ENCODE results near the gene LRRC59.
A peak's percentile ranks its signal among the peaks of the same experiment; 100 is the strongest.
"Not testable (repeated sequence)": the region's sequence is repeated elsewhere in the genome, so short reads cannot be mapped to it uniquely, and the experiment has no call there.

Gene LRRC59

DNA sequence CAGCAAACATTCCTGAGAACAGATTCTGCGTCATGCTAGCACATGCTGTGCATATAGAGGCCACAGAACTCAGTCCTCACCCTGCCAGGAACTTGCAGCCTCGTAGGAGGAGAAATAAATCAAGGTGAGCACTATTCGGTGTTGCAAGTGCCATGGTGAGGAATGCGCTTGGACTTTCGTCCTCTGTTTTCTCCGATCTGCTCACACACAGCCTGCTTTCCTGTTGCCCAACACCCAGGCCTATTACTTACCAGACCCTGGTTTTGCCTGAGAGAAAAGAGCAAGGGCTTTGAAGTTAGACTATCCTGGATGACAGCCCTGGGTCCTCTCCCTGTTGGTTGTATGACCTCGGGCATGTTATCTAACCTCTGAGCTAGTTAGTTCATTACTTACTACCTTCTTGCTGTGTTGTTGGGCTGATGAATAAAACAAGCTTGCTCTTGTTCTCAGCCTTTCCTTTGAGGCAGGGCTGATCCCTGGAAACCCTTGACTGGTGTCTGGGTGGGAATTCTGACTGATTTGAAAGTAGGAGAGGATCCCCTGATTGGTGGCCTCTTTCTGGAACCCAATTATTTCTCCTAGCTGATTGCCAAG lies 31.6 kb upstream of the LRRC59 start:
- DNase-seq (ENCODE audit: low spot score) = no peak
- peaks cover 20% of the 10 kb centered on the region for H3K4me1 Mint-ChIP-seq (ENCODE audit: low read depth)
- H3K27me3 Mint-ChIP-seq (ENCODE audit: low read depth) = no peaks in the 10 kb centered on the region
- H3K36me3 Mint-ChIP-seq (ENCODE audit: low read depth) = no peaks in the 10 kb centered on the region
- H3K9me3 Mint-ChIP-seq = no peaks in the 10 kb centered on the region
- H3K27ac Mint-ChIP-seq = no peak overlapping the region
- H3K4me3 Mint-ChIP-seq = no peak overlapping the region

DNA sequence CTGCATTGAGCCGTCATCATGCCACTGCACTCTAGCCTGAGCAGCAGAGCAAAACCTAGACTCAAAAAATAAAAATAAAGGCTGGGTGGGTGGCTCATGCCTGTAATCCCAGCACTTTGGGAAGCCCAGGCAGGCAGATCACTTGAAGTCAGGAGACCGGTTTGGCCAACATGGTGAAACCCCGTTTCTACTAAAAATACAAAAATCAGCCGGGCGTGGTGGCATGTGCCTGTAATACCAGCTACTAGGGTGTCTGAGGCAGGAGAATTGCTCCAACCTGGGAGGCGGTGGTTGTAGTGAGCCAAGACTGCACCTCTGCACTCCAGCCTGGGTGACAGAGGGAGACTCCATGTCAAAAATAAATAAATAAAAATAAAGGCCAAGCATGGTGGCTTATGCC lies 30.8 kb upstream of the LRRC59 start:
- H3K27me3 Mint-ChIP-seq (ENCODE audit: low read depth); H3K27ac Mint-ChIP-seq; DNase-seq (ENCODE audit: low spot score); H3K9me3 Mint-ChIP-seq; H3K36me3 Mint-ChIP-seq (ENCODE audit: low read depth): not testable (repeated sequence)
- Mint-ChIP-seq H3K4me3 (peak overlapping the region; percentile 92), H3K4me1 (ENCODE audit: low read depth) (peaks cover 22% of the 10 kb centered on the region)

DNA sequence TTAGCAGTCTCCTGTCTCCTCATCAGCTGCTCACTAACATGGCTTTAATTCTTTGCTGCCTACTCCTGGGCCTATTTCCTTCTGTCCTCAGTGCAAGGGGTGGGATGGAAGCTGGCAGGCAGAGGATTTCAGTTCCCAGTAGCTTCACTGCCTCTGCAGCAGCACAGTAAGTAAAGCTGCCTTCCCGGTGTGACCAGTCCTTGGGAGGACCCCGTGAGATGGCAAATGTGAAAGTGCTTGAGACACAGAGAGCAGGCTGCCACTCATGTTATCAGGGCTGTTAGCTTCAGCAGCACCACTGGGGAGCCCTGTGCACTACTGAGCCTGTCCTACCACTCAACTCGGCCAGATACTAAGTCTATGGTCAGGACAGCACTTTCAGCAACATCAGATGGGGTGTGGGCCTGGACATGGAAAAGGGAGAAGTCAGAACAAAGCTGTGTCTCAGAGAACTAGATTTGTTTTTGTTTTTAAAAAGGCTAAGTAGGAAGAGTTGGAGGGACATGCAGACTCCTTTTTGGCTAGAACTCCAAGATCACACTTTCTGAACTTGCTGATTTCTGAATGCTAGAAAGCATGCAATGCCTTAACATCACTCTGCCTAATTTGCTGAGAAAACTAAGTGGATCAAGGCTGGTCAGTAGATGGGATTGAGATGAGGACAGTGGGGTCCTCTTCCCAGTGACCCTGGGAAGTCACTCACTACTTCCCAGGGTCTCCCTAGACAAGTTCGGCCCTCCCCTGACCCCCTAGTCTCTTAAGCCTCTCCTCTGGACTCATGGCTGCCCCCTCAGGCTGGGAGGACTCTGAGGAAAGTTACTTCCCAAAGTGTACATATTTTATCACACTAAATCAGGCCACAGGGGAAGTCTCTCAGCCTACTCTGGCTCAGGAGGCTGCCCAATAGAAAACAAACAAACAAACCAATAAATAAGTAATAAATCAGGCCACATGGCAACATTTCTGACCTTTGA lies 29.8 kb upstream of the LRRC59 start:
- Mint-ChIP-seq H3K9me3 (no peaks in the 10 kb centered on the region), H3K4me1 (ENCODE audit: low read depth) (peaks cover 22% of the 10 kb centered on the region), H3K27ac (peak overlapping the region; percentile 86), H3K36me3 (ENCODE audit: low read depth) (no peaks in the 10 kb centered on the region), H3K27me3 (ENCODE audit: low read depth) (no peaks in the 10 kb centered on the region), H3K4me3 (peak overlapping the region; percentile 92)
- DNase-seq (ENCODE audit: low spot score) = peak; percentile 22

DNA sequence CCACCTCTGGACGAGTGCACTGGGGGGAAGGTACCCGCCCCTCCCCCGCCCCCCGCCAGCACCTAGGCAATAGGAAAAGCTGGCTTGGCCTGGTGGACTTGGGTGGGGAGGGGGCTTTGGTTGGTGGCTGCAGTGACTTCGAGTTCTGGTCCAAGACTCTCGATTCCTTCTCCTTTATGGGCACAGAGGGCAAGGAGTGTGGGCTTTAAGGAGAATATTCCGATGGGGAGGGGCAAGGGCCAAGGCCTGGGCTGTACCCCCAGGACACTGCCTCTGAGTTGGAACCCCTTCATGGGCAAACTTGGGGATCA lies 29.1 kb upstream of the LRRC59 start:
- H3K4me1 Mint-ChIP-seq (ENCODE audit: low read depth) = peaks cover 27% of the 10 kb centered on the region
- no peak for DNase-seq (ENCODE audit: low spot score)
- H3K27me3 Mint-ChIP-seq (ENCODE audit: low read depth) = no peaks in the 10 kb centered on the region
- no peaks in the 10 kb centered on the region for H3K36me3 Mint-ChIP-seq (ENCODE audit: low read depth)
- no peaks in the 10 kb centered on the region for H3K9me3 Mint-ChIP-seq
- peak overlapping the region; percentile 92 for H3K4me3 Mint-ChIP-seq
- H3K27ac Mint-ChIP-seq = peak overlapping the region; percentile 86

DNA sequence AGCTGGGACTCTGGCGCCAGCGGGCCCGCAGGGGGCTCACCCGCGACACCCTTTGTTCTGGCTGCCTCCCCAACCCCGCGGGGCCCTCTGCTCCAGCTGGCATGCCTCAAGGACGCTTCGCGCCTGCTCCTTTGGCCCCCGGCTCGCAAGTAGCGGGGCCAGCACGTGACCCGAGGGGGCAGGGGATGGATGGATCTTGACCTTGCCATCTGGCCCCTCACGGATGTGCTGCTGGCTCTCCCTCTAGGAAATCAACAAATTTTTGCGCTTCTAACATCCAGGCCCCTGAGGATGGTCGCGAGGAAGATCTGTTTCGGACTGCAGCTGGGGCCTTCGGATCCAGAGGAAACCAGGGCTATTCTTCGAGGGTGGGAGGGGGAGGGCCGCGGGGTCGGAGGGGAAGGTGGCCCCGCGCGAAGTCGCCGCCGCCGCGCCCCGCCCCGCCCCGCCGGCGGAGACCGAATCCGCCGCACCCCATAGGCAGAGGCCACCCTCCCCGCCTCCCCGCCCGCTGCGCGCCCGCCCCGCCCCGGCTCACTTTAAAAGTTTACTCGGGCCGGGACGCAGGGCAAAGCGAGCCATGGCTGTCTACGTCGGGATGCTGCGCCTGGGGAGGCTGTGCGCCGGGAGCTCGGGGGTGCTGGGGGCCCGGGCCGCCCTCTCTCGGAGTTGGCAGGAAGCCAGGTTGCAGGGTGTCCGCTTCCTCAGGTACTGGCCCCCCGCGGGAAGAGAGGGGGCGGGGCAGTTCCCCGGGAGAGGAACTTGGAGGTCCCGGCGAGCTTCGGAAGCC lies 28.6 kb upstream of the LRRC59 start, which contains the start of gene ACSF2:
Gene ACSF2 (plus strand): TSS at position 537 of the 790 bp plus-strand sequence. CDS start 44 bp downstream, at position 581.
- Mint-ChIP-seq H3K27ac (peak within 1 kb of the TSS; percentile 86), H3K4me3 (peak within 1 kb of the TSS; percentile 92), H3K4me1 (ENCODE audit: low read depth) (peaks cover 30% of the 10 kb centered on the region), H3K27me3 (ENCODE audit: low read depth) (no peaks in the 10 kb centered on the region), H3K9me3 (no peaks in the 10 kb centered on the region), H3K36me3 (ENCODE audit: low read depth) (no peaks in the 10 kb centered on the region)
- peak; percentile 69 for DNase-seq (ENCODE audit: low spot score)

DNA sequence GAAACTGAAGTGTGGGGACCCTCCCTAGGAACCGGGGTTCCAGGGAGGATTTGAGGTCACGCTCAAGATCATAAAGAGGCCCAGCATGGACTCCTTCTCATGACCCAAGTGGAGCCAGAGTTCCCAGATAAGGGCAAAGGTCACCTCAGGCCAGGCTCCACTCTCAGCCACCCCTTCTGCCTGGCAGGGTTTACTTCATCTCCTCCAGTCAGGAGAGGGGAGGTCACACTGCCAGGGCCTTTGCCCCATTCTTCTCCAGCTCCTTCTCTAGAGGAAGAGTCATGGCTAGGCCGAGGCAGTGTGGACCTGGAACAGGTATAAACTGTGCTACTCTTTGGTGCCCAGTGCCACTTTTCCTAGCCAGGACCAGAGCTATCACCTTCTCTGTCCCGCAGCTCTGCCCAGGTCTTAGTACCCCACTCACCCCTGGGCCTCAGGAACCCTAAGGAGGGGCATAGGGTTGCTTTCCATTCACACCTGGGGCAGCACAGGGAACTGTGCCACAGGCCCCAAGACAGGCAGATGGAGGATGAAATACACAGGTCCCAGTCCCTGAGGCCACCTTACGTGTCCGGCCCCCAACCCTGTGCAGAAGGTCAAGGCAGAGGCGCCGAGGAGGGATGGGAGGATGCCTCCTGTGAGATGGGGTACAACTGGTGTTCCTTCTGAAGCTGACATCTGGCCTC lies 27.8 kb upstream of the LRRC59 start:
- H3K4me3 Mint-ChIP-seq = peak overlapping the region; percentile 90
- no peaks in the 10 kb centered on the region for H3K36me3 Mint-ChIP-seq (ENCODE audit: low read depth)

DNA sequence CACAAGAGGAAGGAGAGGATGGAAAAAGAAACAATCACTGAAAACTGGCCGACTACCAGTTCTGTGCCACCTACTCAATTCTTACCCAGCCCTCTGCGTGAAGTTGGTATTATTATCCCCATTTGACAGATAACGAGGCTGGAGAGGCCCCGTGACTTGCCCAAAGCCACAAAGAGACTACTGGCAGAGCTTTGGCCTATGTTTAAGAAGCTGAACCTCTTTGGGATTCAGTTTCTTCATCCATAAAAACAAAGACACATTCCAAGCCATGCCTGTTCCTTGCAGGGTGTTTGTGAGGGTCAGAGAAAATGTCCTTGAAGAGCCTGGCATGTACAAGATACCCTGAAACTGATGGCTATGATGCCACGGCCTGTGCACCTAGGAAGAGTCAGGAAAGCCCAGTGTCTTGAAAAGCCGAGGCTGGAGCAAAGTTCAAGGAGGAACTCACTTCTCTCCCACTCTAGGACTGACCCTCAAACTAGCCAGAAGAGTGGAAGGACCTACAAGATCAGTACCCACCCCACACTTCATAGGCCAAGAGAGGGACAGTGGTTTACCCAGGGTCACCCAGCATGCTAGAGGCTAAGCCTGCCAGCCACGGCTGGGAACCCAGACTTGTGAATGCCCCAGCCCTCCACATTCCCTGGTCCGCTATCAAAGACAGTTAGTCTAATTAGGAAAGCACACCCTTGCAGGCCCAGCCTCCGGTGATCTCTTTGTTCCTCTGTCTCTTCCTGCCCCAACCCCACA lies 27.1 kb upstream of the LRRC59 start:
- Mint-ChIP-seq H3K9me3 (no peaks in the 10 kb centered on the region), H3K4me3 (peak overlapping the region; percentile 90), H3K36me3 (ENCODE audit: low read depth) (no peaks in the 10 kb centered on the region), H3K4me1 (ENCODE audit: low read depth) (peaks cover 36% of the 10 kb centered on the region), H3K27ac (no peak overlapping the region), H3K27me3 (ENCODE audit: low read depth) (no peaks in the 10 kb centered on the region)
- no peak for DNase-seq (ENCODE audit: low spot score)

More for the DNA sequence above, 27.8 kb upstream of the LRRC59 start:
- peak overlapping the region; percentile 82 for H3K27ac Mint-ChIP-seq
- DNase-seq (ENCODE audit: low spot score) = no peak
- peaks cover 35% of the 10 kb centered on the region for H3K4me1 Mint-ChIP-seq (ENCODE audit: low read depth)
- no peaks in the 10 kb centered on the region for H3K9me3 Mint-ChIP-seq
- H3K27me3 Mint-ChIP-seq (ENCODE audit: low read depth) = no peaks in the 10 kb centered on the region

DNA sequence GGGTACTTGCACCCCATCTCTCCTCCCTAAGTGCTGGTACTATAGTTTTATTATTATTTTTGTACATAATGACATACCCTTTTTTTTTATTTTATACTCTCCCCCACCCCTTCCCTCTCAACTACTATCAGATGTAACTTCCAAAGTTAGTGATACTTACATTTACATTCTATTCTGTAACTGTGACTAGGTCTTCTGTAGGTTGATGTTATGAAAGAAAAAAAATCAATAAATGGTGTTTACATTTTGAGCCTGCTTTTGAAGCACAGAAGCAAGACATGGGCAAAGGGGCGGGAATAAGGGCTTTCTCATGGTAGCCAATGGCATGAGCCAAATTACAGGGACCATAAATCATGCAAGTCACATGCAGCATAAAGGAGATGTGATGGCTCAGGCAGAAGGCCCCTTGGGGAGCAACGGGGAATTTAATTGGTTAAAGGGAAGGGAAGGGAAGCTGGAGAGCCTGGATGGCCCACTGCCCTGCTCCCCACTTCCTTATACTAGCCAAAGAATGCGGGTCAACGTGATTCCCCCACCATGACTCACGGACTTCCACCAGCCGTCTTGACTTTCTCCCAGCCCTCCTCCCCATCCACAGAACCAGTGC lies 26.3 kb upstream of the LRRC59 start:
- Mint-ChIP-seq H3K36me3 (ENCODE audit: low read depth) (no peaks in the 10 kb centered on the region), H3K27ac (no peak overlapping the region), H3K27me3 (ENCODE audit: low read depth) (peaks cover 2% of the 10 kb centered on the region), H3K4me3 (no peak overlapping the region), H3K4me1 (ENCODE audit: low read depth) (peaks cover 38% of the 10 kb centered on the region), H3K9me3 (no peaks in the 10 kb centered on the region)
- DNase-seq (ENCODE audit: low spot score) = no peak

DNA sequence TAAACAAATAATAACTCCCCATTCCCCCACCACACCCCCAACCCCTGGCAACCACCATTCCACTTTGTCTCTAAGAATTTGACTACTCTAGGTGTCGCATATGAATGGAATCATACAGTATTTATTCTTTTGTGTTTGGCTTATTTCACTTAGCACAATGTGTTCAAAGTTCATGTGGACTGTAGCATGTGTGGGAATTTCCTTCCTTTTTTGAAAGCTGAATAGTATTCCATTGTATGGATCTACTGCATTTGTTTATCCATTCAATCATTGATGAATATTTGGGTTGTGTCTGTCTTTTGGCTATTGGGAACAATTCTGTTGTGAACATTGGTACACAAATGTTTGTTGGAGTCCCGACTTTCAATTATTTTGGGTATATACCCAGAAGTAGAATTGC lies 25.4 kb upstream of the LRRC59 start:
- Mint-ChIP-seq H3K27me3 (ENCODE audit: low read depth) (peaks cover 6% of the 10 kb centered on the region), H3K4me1 (ENCODE audit: low read depth) (peaks cover 36% of the 10 kb centered on the region), H3K27ac (no peak overlapping the region), H3K4me3 (no peak overlapping the region), H3K9me3 (no peaks in the 10 kb centered on the region), H3K36me3 (ENCODE audit: low read depth) (no peaks in the 10 kb centered on the region)
- no peak for DNase-seq (ENCODE audit: low spot score)

DNA sequence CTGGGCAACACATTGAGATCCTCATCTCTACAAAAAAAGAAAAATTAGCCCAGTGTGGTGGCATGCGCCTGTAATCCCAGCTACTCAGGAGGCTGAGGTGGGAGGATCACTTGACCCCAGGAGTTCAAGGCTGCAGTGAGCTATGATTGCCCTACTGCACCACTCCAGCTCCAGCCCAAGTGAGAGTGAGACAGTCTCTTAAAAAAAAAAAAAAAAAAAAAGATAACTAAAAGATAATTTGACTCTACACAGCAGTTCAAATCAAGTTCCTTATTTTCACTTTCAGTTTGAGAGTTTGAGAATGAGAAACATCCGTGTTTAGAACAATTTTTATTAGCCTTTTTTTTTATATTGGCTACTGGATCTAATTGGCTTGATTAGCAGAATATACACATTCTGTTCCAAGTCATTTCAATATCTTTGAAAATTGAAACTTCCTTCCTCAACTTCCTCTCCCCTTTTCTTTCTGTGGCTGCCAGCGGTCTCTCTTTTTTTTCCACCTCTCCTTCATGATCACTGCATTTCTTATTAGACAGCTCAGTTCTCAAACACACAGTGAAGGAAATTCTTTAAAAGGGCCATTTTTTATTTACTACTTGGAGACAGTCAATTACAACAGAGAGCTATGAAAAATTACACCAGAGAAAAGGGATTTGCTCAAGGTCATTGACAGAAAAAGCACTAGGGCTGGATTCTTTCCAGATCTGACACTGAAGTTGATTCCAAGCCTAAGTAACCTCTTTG lies 24.2 kb upstream of the LRRC59 start:
- no peak for DNase-seq (ENCODE audit: low spot score)
- Mint-ChIP-seq H3K4me1 (ENCODE audit: low read depth) (peaks cover 26% of the 10 kb centered on the region), H3K36me3 (ENCODE audit: low read depth) (no peaks in the 10 kb centered on the region), H3K27me3 (ENCODE audit: low read depth) (peaks cover 13% of the 10 kb centered on the region), H3K27ac (peak overlapping the region; percentile 90), H3K9me3 (no peaks in the 10 kb centered on the region), H3K4me3 (peak overlapping the region; percentile 77)

DNA sequence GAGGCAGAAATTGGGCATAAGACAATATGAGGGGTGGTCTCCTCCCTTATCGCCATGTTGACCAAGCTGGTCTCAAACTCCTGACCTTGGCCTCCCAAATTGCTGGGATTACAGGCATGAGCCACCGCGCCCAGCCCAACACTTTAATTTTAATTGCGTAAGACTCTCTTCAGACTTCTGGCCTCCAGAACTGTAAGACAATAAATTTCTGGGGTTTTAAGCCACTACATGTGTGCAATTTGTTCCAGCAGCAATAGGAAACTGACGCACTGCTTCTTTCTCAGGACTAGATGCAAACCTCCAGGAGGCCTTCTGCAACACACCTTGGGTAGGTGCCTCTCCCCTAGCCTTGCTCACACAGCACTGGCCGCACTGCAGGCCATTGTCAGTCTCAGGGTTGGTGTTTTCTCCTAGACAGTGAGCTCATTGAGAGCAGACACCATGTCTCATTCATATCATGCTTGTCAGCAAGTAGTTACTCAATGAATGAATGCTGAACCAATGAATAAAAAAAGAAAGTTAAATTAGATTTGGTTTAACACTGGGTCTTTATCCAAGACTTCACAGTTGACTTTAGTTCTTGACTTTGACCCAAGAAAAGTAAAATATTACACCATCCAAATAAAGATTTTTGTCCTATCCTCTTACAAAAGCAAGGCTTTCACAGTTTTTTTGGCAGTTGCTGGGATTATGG lies 23.2 kb upstream of the LRRC59 start:
- peak overlapping the region; percentile 90 for H3K27ac Mint-ChIP-seq
- no peaks in the 10 kb centered on the region for H3K9me3 Mint-ChIP-seq
- peak overlapping the region; percentile 77 for H3K4me3 Mint-ChIP-seq
- H3K4me1 Mint-ChIP-seq (ENCODE audit: low read depth) = peaks cover 25% of the 10 kb centered on the region
- no peak for DNase-seq (ENCODE audit: low spot score)
- peaks cover 20% of the 10 kb centered on the region for H3K27me3 Mint-ChIP-seq (ENCODE audit: low read depth)
- H3K36me3 Mint-ChIP-seq (ENCODE audit: low read depth) = no peaks in the 10 kb centered on the region

DNA sequence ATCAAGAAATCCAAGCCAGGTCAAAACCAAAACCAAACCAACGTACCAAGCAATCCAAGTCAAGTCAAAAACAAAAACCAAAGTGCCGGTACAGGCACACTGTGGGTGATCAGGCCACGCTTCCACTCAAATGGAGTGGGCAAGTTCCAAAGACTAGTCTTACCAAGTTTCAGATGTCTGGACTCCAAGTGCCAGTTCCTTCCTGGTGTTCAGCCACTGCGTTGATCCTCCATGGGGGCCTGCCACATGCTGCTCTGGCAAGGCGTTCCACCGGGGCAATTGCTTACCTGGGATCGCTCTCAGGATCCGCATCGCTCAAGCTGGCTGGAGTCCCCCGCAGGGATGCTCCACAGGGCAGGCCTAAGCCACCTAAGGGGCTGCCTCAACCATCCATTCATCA lies 22.3 kb upstream of the LRRC59 start:
- Mint-ChIP-seq H3K4me1 (ENCODE audit: low read depth) (peaks cover 19% of the 10 kb centered on the region), H3K27me3 (ENCODE audit: low read depth) (peaks cover 22% of the 10 kb centered on the region)
- H3K9me3 Mint-ChIP-seq; DNase-seq (ENCODE audit: low spot score); H3K4me3 Mint-ChIP-seq; H3K36me3 Mint-ChIP-seq (ENCODE audit: low read depth); H3K27ac Mint-ChIP-seq: not testable (repeated sequence)
